Sigmoid colon (tissue), 7 donors: ENCODE results near the gene USP4. TPM values are rescaled to one million over a fixed set of nuclear protein-coding genes. Genes with fewer than 3 reads are reported as not detected.
A peak's percentile ranks its signal among the peaks of the same experiment; 100 is the strongest.

ENCODE experiments used
- DNase-seq: peaks from one replicate; pipeline ENCODE4 v3.0.0-alpha.2; 2019
- H3K27ac ChIP-seq, 4 donors: fragments of 200-600 bp; sonication (generic); one replicate each; pipeline ENCODE4 v1.5.1; 2016 to 2019; ENCODE audit warnings: mild to moderate bottlenecking in 1 of 4
- H3K27me3 ChIP-seq, 3 donors: fragments of 200-600 bp; sonication (generic); one replicate each; pipeline ENCODE4 v1.5.1; 2019; ENCODE audit warnings: mild to moderate bottlenecking in 1 of 3
- H3K36me3 ChIP-seq, 4 donors: fragments of 200-600 bp; sonication (generic); one replicate each; pipeline ENCODE4 v1.5.1; 2016 to 2019
- H3K4me1 ChIP-seq, 4 donors: fragments of 200-600 bp; sonication (generic); one replicate each; pipeline ENCODE4 v1.5.1; 2017 to 2019
- H3K4me3 ChIP-seq, 4 donors: fragments of 200-600 bp; sonication (generic); one replicate each; pipeline ENCODE4 v1.5.1; 2017 to 2019; ENCODE audit warnings: mild to moderate bottlenecking in 2 of 4, moderate library complexity in 1 of 4
- H3K9me3 ChIP-seq, 4 donors: fragments of 200-600 bp in 3 of 4; sonication (generic) in 3 of 4; one replicate each; pipeline versions ENCODE4 v1.5.1 to v1.6.1; 2013 to 2019
- CTCF ChIP-seq, 4 experiments: fragments of 450-650 bp in 3 of 4; fragments of 200-600 bp in 1 of 4; IDR thresholded peaks; one replicate each; pipeline ENCODE4 v1.5.1; 2016 to 2019; ENCODE audit warnings: antibody characterized with exemption in 4 of 4, mild to moderate bottlenecking in 3 of 4, moderate library complexity in 2 of 4
- EP300 ChIP-seq, 4 donors: sonication (generic); formaldehyde crosslinking; IDR thresholded peaks; one replicate each; pipeline ENCODE4 v1.6.1; 2017; ENCODE audit warnings: antibody characterized with exemption in 4 of 4
- POLR2A ChIP-seq, 2 donors: fragments of 450-650 bp; IDR thresholded peaks; one replicate each; pipeline ENCODE4 v1.6.1; 2016; ENCODE audit warnings: antibody characterized with exemption in 2 of 2, mild to moderate bottlenecking in 2 of 2, moderate library complexity in 2 of 2
- POLR2AphosphoS5 ChIP-seq, 4 donors: sonication (generic); formaldehyde crosslinking; IDR thresholded peaks; one replicate each; pipeline ENCODE4 v1.6.1; 2017; ENCODE audit warnings: antibody characterized with exemption in 4 of 4
- WGBS, 2 donors: extraction: QIAGEN DNeasy Blood & Tissue Kit; methylation state at CpG; one replicate each; pipeline ENCODE4 v1.1.7; 2013; 5-methylcytosine and 5-hydroxymethylcytosine counted together
- intact Hi-C: fragments of 100-400 bp; cut with DNase I; formaldehyde crosslinking; loops from one replicate; pipeline ENCODE4 v1.15.1; 2023
- polyA plus RNA-seq, 3 donors: library from polyadenylated mRNA; stranded (reverse); fragments of 200-250 nt; gene quantifications; one replicate each; pipeline ENCODE4 v1.2.3, GENCODE V29; 2013
- total RNA-seq, 4 donors: library from RNA; depleted of rRNA; stranded (reverse); fragments of >200 nt; gene quantifications; one replicate each; pipeline ENCODE4 v1.1.0, GENCODE V29; 2016
- donor health status: healthy with polysubstance abuse.
- donor health status: Bipolar disorder and iron deficiency.
- donor health status: healthy.

USP4 gene
- total and polyA plus RNA-seq, 7 donors = 16.3 to 31.9 (median 22.2) TPM

GRCh38 chr3:49273825-49274532 is 65.9 kb downstream of the USP4 start:
- no peak for DNase-seq
- H3K36me3 ChIP-seq = peaks cover 0 to 13% (median 0%) of the 10 kb centered on the region in 4 donors
- H3K9me3 ChIP-seq = no peaks in the 10 kb centered on the region
- TF ChIP-seq POLR2AphosphoS5 (IDR thresholded peaks at IDR 0.05) = no peak
- no peak for TF ChIP-seq CTCF (IDR thresholded peaks at IDR 0.05)
- TF ChIP-seq EP300 (IDR thresholded peaks at IDR 0.05) = no peak
- TF ChIP-seq POLR2A (IDR thresholded peaks at IDR 0.05) = no peak
- H3K27me3 ChIP-seq = no peaks in the 10 kb centered on the region
- no peak overlapping the region for H3K4me3 ChIP-seq
- WGBS, 2 donors = 92 to 96% methylated on average over 11 of the region's 11 CpGs
- peaks cover 0 to 25% (median 19%) of the 10 kb centered on the region in 4 donors for H3K4me1 ChIP-seq
- intact Hi-C loops = no loop called here
- H3K27ac ChIP-seq = peak overlapping the region in 1 of 4 donors; percentile 30

DNA sequence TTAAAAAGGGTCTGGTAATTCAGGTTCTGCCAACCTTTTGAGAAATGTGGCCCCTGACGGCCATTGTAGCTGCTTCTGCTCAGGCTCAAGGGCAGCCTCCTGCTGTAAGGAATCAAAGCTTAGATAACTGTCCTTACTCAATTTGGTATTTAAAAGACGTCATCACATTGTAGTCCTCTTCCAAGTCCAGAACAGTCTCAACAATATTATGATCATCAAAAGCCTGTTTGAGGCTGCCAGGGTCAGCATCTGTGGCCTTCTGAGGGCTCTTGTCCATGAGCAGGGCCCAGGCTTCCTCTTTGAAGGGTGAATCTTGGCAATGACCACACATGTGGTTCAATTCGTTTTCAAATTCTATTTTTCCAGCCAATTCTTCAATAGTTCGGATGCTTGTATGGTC is 68.8 kb downstream of the USP4 start:
- Histone ChIP-seq H3K9me3 (no peaks in the 10 kb centered on the region), H3K27me3 (no peaks in the 10 kb centered on the region), H3K4me1 (peaks cover 0 to 17% (median 17%) of the 10 kb centered on the region in 4 donors), H3K27ac (peak overlapping the region in 3 of 4 donors; percentile 20 to 42 (median 23)), H3K4me3 (no peak overlapping the region), H3K36me3 (peaks cover 0 to 4% (median 0%) of the 10 kb centered on the region in 4 donors)
- DNase-seq = no peak
- TF ChIP-seq POLR2AphosphoS5 (IDR thresholded peaks at IDR 0.05) (peak in 2 of 4 donors; percentile 29 to 40), POLR2A (IDR thresholded peaks at IDR 0.05) (no peak), EP300 (IDR thresholded peaks at IDR 0.05) (no peak), CTCF (IDR thresholded peaks at IDR 0.05) (no peak)
- intact Hi-C loops = no loop called here
- WGBS, 2 donors = 86 to 90% methylated on average over 4 of the region's 4 CpGs

GRCh38 chr3:49270156-49270500 is 69.7 kb downstream of the USP4 start:
- Histone ChIP-seq H3K27me3 (no peaks in the 10 kb centered on the region), H3K4me3 (no peak overlapping the region), H3K27ac (peak overlapping the region in 2 of 4 donors; percentile 19 to 20), H3K4me1 (peaks cover 0 to 17% (median 14%) of the 10 kb centered on the region in 4 donors), H3K36me3 (peaks cover 0 to 4% (median 0%) of the 10 kb centered on the region in 4 donors), H3K9me3 (no peaks in the 10 kb centered on the region)
- intact Hi-C loops = no loop called here
- no peak for DNase-seq
- TF ChIP-seq POLR2A (IDR thresholded peaks at IDR 0.05) (no peak), CTCF (IDR thresholded peaks at IDR 0.05) (no peak), EP300 (IDR thresholded peaks at IDR 0.05) (no peak), POLR2AphosphoS5 (IDR thresholded peaks at IDR 0.05) (no peak)
- WGBS, 2 donors = 94 to 97% methylated on average over 2 of the region's 2 CpGs

DNA sequence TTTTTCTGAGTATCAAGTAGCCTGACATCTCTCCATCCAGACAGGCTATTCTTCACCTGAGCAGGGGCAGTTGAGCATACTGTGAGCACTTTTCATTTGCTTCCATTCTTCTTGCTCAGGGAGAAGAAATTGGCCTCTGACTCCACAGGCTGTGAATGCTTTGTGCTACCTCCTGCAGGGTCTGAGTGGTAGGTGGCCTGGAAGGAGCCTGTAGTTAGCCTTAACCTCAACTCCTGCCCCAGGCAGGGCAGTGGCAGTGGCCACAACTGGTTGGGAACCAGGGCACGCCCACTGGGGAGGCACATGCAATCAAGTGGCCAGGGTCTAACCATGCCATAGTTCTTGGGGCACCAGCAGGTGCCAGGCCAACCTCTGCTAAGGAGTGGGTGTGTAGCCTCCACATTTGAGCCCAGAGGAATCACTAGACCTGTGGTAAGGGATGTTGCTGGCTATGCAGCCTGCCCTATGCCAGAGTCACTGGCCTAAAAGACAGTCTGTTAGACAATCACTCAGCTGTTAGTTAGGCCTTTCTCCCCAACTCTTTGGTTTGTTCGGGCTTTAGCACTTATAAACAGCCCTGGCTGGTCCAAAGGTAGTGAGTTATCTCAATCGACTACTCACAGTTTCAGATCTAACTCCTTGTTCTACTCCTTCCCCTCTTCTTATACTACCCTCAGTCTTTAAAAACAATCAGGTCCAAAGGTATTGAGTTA is 70.3 kb downstream of the USP4 start:
- 95 to 97% methylated on average over 3 of the region's 3 CpGs for WGBS, 2 donors
- Histone ChIP-seq H3K27ac (no peak overlapping the region), H3K27me3 (no peaks in the 10 kb centered on the region), H3K4me3 (no peak overlapping the region), H3K9me3 (no peaks in the 10 kb centered on the region), H3K4me1 (peaks cover 0 to 17% (median 14%) of the 10 kb centered on the region in 4 donors), H3K36me3 (peaks cover 0 to 4% (median 0%) of the 10 kb centered on the region in 4 donors)
- intact Hi-C loops = no loop called here
- DNase-seq = no peak
- no peak for TF ChIP-seq EP300 (IDR thresholded peaks at IDR 0.05)
- TF ChIP-seq POLR2A (IDR thresholded peaks at IDR 0.05) = no peak
- no peak for TF ChIP-seq CTCF (IDR thresholded peaks at IDR 0.05)
- TF ChIP-seq POLR2AphosphoS5 (IDR thresholded peaks at IDR 0.05) = no peak
